CD4-positive, alpha-beta T cell treated with Interleukin-2 at 100 ng/mL for 4 hours (primary cell): ENCODE measurements around the gene KIAA1586.
"Not testable (repeated sequence)": the region's sequence is repeated elsewhere in the genome, so short reads cannot be mapped to it uniquely, and the experiment has no call there.

ENCODE experiments used
- DNase-seq: peaks from one replicate; pipeline ENCODE4 v3.0.0-alpha.2; 2020; ENCODE audit warnings: low spot score

The KIAA1586 gene, protein sequence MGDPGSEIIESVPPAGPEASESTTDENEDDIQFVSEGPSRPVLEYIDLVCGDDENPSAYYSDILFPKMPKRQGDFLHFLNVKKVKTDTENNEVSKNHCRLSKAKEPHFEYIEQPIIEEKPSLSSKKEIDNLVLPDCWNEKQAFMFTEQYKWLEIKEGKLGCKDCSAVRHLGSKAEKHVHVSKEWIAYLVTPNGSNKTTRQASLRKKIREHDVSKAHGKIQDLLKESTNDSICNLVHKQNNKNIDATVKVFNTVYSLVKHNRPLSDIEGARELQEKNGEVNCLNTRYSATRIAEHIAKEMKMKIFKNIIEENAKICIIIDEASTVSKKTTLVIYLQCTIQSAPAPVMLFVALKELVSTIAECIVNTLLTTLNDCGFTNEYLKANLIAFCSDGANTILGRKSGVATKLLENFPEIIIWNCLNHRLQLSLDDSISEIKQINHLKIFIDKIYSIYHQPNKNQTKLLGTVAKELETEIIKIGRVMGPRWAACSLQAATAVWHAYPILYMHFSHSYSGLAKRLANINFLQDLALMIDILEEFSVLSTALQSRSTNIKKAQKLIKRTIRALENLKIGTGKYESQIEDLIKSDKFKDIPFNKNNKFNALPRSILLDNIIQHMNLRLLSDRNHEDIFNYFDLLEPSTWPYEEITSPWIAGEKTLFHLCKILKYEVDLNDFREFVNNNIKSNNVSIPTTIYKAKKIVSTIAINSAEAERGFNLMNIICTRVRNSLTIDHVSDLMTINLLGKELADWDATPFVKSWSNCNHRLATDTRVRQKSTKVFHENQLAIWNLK

DNA sequence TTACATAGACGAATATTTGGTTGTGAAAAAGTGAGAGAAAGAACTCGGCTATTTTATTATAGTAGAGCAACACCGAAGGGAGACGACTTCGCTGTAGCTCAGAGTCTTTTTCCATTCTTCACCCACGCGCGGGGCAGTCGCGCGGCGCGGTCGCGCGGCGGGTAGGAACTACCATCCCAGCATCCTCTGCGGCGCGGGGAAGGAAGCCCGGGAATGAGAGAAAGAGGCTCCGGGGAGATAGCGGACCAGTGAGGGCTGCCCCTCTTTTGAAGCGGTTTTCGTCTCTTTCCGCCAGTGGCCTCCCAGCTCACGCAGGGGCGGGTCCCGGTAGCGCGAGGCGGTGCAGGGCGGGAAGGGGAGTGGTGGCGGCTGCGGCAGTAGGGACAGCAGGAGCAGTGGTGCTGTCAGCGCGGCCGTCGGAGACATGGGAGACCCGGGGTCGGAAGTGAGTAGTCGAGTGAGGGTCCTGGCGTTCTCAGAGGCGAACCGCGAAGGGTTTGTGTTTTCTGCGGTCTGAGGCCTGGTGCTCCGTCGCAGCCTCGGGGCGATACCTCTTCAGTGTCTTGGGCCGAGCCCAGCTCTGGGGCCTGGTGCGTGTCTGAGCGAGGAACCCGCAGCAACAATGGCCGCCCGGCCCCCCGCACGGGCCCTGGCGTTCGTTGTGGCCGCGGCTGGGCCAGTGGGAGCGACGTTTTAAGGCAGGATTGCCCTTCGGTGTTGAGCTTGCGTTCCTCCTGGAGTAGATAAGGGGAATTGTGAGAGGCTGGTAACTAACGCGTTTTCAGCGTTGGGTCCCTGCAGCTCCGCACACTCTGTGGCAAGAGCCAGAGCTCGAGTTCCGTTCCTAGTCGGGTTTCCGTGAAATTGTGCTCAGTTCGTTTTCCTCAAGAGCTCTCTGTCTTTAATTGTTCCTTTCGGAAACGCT, at the start of gene KIAA1586:
KIAA1586 (plus strand) TSS at position 362 of the 925 bp plus-strand sequence; CDS start at position 425, 63 bp downstream.
- peak; percentile 82 for DNase-seq

DNA sequence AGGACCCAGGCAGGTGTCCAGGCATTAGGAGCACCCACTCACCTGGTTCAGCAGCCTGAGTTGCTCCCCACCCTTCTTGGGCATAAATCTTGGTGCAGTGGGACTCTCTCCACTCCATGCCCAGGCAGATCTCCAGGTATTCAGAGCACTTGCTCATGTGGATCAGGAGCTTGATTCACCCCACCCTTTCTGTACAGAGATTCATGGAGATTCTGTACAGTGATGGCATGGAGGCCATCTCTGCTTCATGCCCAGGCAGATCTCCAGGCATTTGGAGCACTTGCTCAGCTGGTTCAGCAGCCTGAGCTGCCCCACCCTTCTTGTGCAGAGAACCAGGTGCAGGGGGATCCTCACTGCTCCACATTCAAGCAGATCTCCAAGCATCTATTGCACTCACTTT, 47.4 kb upstream of the KIAA1586 start:
- DNase-seq, result no peak

DNA sequence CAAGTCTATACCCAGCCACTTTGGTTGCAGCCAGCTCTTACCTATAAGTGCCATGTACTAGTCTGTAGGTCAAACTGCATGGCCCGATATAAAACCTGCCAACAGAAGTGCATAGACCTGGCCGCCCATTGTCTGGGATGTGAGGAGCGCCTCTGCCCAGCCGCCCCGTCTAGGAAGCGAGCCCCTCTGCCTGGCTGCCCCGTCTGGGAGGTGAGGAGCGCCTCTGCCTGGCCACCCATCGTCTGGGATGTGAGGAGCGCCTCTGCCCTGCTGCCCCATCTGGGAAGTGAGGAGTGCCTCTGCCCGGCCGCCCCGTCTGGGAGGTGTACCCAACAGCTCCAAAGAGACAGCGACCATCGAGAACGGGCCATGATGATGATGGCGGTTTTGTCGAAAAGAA, 46.7 kb upstream of the KIAA1586 start:
- not testable (repeated sequence) for DNase-seq

DNA sequence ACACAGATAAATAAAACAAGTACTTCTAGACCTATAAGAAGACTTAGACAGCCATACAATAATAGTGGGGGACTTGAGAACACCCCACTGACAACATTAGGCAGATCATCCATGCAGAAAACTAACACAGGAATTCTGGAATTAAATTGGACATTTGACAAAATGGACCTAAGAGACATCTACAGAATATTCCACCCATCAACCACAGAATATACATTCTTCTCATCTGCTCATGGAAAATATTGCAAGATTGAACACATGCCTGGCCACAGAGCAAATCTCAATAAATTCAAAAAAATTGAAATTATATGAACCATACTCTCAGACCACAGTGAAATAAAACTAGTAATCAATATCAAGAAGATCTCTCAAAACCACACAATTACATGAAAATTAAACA, 44.3 kb upstream of the KIAA1586 start:
- no peak for DNase-seq

DNA sequence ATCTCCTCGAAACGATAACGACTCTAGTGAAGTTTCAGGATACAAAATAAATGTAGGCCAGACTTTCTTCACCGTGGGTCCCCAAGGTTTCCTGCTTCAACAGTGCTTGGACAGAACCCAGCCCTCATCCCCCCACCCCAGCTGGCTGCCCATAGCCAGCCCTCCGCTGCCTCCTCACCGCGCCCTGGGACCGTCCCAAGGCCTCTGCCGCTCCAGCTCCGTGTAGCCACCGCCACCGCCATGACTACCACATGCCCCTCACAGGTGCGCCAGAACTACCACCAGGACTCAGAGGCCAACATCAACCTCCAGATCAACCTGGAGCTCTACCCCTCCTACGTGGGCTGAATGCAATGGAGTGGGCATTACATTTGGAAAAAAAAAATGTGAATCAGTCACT, 42.2 kb upstream of the KIAA1586 start:
- DNase-seq, result no peak

DNA sequence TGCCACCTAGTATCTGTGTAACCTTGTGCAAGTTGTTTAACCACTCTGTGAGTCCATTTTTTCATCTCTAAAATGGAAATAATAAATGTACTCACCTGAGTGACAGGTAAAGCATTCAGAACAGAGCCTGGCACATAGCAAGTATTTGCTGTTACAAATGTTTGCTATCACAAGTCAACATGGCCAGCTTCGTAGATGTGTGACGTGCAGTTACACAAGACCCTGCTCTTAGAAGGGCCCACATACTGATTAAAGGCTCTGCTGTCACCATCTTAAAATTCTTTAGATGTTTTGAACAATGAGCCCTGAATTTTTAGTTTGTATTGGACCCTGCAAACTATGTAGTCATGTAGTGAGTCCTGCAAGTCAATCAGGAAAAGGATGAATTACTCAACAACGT, 40.4 kb upstream of the KIAA1586 start:
- DNase-seq, result no peak

DNA sequence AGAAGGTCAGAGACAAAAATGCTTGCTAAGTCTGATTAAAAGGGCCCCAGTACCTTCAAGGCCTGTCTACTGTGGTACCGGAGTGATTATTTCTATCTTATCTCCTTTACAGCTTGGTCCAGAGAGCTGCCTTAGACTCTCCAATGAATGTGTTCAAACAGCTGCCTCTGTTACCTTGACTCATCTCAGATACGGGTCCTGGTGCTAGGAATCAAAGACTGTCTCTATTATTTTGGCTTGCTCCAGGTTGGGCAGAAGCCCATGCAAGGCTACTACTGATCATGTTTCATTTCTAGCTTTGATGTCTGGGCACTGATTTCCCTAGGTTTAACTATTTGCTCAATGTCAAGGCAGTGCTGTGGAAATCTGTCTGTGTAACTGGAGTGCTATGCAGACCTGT, 38.4 kb upstream of the KIAA1586 start:
- DNase-seq, result not testable (repeated sequence)

DNA sequence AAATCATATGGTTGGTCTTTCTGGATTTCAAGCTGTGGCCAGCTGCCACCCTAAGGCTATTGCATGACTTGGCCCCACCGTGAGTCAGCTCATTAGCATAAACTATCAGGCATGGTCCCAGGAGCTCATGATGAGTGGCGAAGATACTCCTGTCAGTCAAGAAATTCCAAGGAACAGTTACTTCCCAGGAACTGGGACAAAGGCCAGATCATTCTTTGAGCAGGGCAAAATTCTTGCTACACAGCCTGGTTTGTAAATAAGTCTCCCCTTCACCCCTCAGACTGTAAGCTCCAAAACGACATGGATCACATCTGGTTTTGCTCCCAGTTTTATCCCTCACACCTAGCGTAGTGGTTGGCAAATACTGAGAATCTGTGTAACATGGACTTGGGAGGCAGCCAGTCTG, 33.0 kb upstream of the KIAA1586 start:
- DNase-seq, result no peak

DNA sequence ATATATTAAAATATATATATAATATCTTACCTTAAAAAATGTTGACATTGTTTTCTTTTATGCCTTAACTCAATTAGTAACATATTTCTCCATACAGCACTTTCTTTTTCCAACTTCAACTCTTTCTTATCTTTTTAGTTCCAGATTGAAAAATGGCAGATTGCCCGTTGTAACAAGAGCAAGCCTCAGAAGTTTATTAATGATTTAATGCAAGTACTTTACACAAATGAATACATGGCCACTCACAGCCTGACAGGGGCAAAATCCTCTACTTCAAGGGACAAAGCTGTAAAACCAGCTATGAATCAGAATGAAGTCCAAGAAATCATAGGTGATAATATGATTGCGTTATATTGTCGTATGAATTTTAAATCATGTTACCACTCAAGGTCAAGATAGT, 29.4 kb upstream of the KIAA1586 start:
- no peak for DNase-seq

DNA sequence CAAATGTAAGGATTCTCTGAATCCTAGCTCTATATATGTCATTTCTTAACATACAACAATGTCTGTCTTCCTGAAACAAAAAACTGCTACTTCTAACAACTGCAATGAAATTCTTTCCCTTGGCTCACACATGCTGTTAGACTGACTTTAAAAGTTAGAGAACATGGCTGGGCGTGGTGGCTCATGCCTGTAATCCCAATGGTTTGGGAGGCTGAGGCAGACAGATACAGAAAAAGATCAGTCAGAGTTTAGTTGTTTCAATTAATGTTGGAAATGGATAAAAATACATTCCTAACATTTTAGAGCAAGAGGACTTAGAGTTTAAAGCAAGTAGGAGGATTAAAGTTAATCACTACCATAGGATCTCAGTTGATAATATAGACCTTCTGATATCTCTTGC, 28.7 kb upstream of the KIAA1586 start:
- DNase-seq, result no peak

DNA sequence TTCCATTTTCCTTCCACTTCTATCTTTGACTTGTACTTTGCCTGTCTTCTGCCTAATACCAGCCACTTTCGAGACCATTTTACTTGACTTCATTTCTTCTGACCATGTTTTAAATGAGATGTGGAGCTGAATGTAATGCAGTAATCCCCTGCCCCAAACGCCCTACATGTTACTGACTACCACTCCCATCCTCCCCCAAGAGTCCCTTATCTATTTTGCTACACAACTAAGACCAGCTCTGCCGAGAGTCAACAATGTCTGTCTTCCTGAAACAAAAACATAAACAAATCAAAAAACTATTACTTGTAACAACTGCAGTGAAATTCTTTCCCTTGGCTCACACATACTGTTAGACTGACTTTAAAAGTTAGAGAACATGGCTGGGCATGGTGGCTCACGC, 27.1 kb upstream of the KIAA1586 start:
- DNase-seq, result no peak

DNA sequence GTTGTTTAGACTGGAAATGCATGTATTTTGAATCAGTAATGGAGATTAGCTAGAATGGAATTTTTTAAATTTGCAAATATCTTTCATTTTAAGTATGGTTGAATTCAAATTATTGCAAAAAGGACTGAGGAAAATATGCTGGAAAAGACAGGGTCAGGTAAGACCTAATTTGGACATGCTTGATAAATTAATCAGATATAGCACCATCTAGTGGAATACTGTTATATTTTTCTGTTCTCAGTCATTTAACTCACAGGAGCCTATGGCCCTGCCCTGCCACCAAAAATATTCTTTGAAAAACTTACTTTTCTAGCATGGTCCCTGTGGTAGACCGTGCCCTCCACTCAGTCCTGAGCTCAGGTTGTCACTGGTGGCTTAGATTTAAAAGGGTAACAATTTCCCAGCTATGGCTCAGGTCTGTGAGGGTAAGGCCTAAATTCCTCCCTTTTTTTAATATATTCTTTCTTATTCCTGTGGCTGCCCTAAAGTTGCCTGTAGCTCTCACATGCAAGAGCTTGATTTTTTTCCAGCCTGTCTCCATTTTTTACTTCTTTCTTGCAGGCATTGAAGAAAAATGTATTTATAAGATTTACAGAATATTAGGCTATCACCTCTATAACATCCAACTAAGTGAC, 25.3 kb upstream of the KIAA1586 start:
- peak; percentile 34 for DNase-seq

DNA sequence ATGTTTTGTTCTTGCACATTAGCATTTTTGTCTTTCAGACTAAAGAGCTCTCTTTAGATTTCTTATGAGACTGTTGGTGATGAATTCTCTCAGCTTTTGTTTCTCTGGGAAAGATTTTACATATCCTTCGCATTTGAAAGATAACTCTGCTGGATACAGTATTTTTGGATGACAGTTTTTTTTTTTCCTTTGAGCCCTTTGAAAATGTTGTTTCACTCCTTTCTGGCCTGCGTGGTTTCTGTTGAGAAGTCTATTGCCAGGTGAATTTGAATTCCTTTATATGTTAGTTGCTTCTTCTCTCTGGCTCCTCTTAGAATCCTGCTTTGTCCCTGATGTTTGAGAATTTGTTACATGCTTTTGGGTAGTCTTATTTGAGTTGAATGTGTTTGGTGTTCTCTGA, 22.2 kb upstream of the KIAA1586 start:
- DNase-seq, result no peak

DNA sequence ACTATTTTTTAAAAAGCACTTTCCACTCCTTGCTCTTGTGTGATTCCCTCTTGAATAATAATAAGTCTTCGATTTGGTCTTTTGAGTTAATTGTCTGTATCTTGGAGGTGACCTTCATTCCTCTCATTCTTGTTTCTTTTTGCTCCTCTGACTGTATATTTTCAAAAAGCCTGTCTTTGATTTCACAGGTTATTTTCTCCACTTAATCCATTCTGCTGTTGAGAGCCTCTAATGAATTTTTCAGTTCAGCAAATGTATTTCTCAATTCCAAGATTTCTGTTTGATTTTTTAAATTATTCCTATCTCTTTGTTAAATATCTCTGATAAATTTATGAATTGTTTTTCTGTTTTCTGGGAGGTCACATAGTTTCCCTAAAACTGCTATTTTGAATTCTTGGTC, 21.7 kb upstream of the KIAA1586 start:
- no peak for DNase-seq

DNA sequence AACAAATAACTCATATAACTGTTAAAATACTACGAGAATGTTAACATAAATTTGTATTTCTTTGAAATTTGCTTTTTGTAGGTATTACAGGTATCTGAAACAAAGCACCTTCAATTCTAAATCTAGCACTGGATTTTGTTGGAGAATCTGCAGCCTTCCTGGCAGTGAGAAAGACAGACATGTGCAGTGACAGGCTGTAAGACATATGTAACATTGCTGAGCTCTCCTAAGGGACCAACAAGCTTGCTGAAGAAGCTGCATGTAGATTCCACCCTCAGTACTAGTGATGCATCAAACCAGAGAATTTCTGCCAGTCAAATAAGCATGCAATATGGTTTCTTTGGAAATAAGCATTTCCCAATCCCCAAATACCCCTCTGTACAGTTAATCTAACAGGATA, 20.5 kb upstream of the KIAA1586 start:
- DNase-seq, result no peak

DNA sequence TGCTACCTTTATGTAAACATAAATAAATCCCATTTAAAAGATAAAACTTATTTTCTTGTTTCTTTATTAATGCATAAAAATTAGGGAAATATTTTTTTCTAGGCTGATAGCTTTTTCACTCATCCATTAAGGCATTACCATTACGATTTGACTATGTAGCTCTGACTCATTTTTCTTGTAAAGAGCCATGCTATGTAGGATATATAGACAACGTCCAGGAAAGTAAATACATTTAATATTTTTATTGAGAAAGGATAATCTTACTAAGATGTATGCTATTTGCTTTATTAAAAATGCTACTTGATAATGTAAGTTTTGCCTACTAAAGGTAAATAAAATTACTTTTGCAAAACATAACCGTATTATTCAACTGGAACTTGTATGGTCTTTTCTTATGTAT, 19.2 kb upstream of the KIAA1586 start:
- no peak for DNase-seq

DNA sequence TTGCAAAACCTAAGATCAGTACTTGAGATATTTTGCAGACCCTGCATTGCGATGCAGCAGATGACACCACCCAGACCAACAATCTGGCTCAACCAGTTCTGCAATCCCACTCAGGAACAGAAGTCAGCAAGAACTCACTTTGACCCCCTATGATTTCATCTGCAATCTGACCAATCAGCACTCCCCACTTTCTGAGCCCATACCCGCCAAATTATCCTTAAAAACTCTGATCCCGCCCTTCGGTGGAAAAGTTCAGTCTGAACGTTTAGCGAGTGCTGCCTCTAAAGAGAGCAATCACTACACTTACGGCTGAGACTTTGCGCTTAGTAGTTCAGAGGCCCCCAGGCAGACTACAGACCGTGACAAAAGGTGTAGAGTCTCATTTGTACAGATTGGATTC, 17.3 kb upstream of the KIAA1586 start:
- no peak for DNase-seq

DNA sequence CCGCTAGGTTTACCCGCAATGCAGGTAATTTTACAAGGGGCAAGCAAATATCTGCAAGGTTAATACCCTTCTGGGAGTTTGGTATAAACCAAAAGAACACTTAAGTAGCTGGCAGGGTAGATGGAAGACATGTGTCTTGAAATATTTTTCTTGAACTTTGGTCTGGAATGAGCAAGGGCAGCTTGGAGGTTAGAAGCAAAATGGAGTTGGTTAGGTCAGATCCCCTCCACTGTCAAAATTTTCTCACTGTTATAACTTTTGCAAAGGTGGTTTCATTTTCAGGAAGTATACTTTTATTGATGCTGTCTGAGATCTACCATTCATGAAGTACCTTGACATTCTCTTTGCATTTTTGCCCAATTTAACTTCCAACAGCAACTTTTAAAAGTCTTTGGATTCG, 13.3 kb upstream of the KIAA1586 start:
- DNase-seq, result no peak

DNA sequence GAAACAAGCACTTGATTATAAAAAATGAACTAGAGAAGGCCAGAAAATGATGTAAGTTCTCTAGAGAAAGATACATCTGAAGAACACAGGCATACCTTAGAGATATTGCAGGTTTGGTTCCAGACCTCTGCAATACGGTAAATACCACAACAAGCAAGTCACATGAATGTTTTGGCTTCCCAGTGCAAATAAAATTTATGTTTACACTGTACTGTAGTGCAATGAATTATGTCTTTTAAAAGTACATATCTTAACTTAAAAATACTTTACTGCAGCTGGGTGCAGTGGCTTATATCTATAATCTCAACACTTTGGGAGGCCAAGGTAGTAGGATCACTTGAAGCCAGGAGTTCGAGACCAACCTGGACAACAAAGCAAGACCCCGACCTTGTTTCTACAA, 10.9 kb upstream of the KIAA1586 start:
- no peak for DNase-seq

DNA sequence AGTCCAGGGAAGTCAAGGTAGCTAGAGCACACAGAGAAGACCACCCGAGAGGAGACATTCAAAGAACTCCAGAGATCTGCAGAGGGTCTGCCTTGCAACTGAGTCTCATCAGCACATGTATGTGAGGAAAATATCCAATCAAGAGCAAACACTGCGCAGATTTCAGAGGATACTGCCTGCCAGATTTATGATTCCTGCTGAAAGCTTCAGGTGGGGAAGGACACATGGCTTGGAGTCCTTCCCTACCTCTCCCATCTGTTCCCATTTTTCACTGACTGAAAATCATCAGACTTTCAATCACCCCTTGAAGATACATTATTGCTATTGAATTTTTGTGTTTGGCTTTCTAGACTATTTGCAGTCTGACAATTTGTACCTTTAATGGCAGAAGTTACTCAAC, 7.6 kb upstream of the KIAA1586 start:
- DNase-seq, result no peak

DNA sequence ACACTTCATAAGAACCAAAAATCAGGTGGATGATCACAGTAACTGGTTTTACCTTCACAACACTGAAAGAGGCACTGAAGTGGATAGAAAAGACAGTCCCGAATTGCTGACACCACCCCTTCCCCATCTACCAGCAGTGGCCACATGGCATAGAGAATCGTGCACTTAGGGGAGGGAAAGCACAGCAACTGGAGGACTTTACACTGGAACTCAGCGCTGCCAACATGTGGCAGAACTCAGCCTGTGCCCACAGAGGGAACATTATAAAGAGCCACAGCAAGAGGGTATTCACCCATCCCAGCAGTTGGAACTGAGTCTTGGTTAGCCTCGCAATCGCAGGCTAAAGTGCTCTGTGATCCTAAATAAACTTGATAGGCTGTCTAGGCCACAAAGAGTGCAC, 6.5 kb upstream of the KIAA1586 start:
- no peak for DNase-seq

DNA sequence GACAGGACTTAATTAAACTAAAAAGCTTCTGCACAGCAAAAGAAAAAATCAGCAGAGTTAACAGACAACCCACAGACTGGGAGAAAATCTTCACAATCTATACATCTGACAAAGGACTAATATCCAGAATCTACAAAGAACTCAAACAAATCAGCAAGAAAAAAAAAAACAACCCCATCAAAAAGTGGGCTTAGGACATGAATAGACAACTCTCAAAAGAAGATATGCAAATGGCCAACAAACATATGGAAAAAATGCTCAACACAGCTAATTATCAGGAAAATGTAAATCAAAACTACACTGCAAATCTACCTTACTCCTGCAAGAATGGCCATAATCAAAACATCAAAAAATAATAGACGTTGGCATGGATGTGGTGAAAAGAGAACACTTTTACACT, 2.4 kb upstream of the KIAA1586 start:
- DNase-seq, result not testable (repeated sequence)
